ENCODE measurements around the gene EFCAB14. TPM values are rescaled to one million over a fixed set of nuclear protein-coding genes. Genes with fewer than 3 reads are reported as not detected.

EFCAB14 gene
- total and polyA plus RNA-seq, 2 experiments from 2014 or later = 23.3 to 49.0 TPM

GRCh38 chr1:46682064-46682463 is 36.9 kb downstream of the EFCAB14 start:
- no peak overlapping the region for H3K4me2 ChIP-seq
- H3K27ac ChIP-seq (ENCODE audit: low read depth) = no peak overlapping the region
- H3K4me3 ChIP-seq = no peak overlapping the region
- peaks cover 4% of the 10 kb centered on the region; the same call in 1 of the 2 replicates for H4K20me1 ChIP-seq (replicated peaks; ENCODE audit: insufficient read depth)
- no peaks in the 10 kb centered on the region for H3K79me2 ChIP-seq (replicated peaks; ENCODE audit: insufficient read depth)
- Mint-ChIP-seq H3K9me3 (no peaks in the 10 kb centered on the region), H3K4me1 (peaks cover 10% of the 10 kb centered on the region), H3K27ac (no peak overlapping the region), H3K4me3 (no peak overlapping the region), H3K36me3 (ENCODE audit: low read depth) (peaks cover 65% of the 10 kb centered on the region), H3K27me3 (ENCODE audit: insufficient read depth, low read depth, poor library complexity) (peaks cover 5% of the 10 kb centered on the region)
- peaks cover 36% of the 10 kb centered on the region for H3K36me3 ChIP-seq (ENCODE audit: insufficient read depth)
- H3K9me2 ChIP-seq (ENCODE audit: insufficient read depth) = no peaks in the 10 kb centered on the region
- no peaks in the 10 kb centered on the region for H3F3A ChIP-seq (replicated peaks; ENCODE audit: low read depth)
- no peak for DNase-seq (ENCODE audit: low spot score)
- no peaks in the 10 kb centered on the region for H3K27me3 ChIP-seq (ENCODE audit: insufficient read depth)
- peaks cover 7% of the 10 kb centered on the region; the same call in 1 of the 2 replicates for H3K4me1 ChIP-seq (ENCODE audit: insufficient read depth)
- H2AFZ ChIP-seq = no peak overlapping the region
- no peak for TF ChIP-seq EZH2 (IDR thresholded peaks at IDR 0.05; ENCODE audit: low read depth, unreplicated experiment)
- TF ChIP-seq ZNF462 (CRISPR knock-in tag; IDR thresholded peaks at IDR 0.05) = no peak
- TF ChIP-seq POLR2AphosphoS5 (IDR thresholded peaks at IDR 0.05; ENCODE audit: low read depth) = no peak
- no peak for TF ChIP-seq JUNB (IDR thresholded peaks at IDR 0.05; ENCODE audit: unreplicated experiment)
- no peak for TF ChIP-seq NANOG (IDR thresholded peaks at IDR 0.05; ENCODE audit: borderline replicate concordance)
- TF ChIP-seq CREB1 (CRISPR knock-in tag; IDR thresholded peaks at IDR 0.05; ENCODE audit: low read depth) = no peak
- no peak for TF ChIP-seq CTCF (conservative IDR thresholded peaks at IDR 0.05; ENCODE audit: low read depth in 2 of 2)
- no peak for TF ChIP-seq ETS1 (IDR thresholded peaks at IDR 0.05)
- ATAC-seq = no peak
